HG02840 (cell line): ENCODE measurements around the gene SIGLEC5.

Source experiments
- ATAC-seq: cut with Tn5 transposase; IDR thresholded peaks from one replicate; pipeline ENCODE4 v1.9.1; 2021; ENCODE audit warnings: mild to moderate bottlenecking, moderate library complexity, moderate number of reproducible peaks; ENCODE audit not compliant: unreplicated experiment, low FRiP score

SIGLEC5 gene

GRCh38 chr19:51592521-51592920 lies 37.7 kb downstream of the SIGLEC5 start:
- ATAC-seq: no peak

GRCh38 chr19:51590441-51590840 lies 39.8 kb downstream of the SIGLEC5 start:
- ATAC-seq: no peak

GRCh38 chr19:51589511-51589910 lies 40.7 kb downstream of the SIGLEC5 start:
- ATAC-seq: no peak

- no peak for ATAC-seq
These were observed 42.7 kb downstream of the SIGLEC5 start for GRCh38 chr19:51587264-51588191.

GRCh38 chr19:51586799-51587198 lies 43.4 kb downstream of the SIGLEC5 start:
- ATAC-seq: no peak

- no peak for ATAC-seq
These were observed 44.0 kb downstream of the SIGLEC5 start for GRCh38 chr19:51586103-51586728.

- ATAC-seq: no peak
These were observed 53.4 kb downstream of the SIGLEC5 start for GRCh38 chr19:51576850-51577249.

GRCh38 chr19:51573331-51573730 lies 56.9 kb downstream of the SIGLEC5 start:
- ATAC-seq: no peak

- no peak for ATAC-seq
These were observed 57.3 kb downstream of the SIGLEC5 start for GRCh38 chr19:51572908-51573307.

GRCh38 chr19:51572410-51572809 lies 57.8 kb downstream of the SIGLEC5 start:
- no peak for ATAC-seq

GRCh38 chr19:51571599-51571998 lies 58.6 kb downstream of the SIGLEC5 start:
- ATAC-seq: no peak

GRCh38 chr19:51570962-51571575 lies 59.1 kb downstream of the SIGLEC5 start, which contains the start of gene ZNF175:
TSS of gene ZNF175 (plus strand) at chr19:51571283. CDS start at chr19:51573330, 2,047 bp downstream.
- peak; percentile 89 for ATAC-seq

- no peak for ATAC-seq
These were observed 61.7 kb downstream of the SIGLEC5 start for GRCh38 chr19:51568456-51568855.

GRCh38 chr19:51567583-51567982 lies 62.6 kb downstream of the SIGLEC5 start:
- no peak for ATAC-seq

- no peak for ATAC-seq
These were observed 63.6 kb downstream of the SIGLEC5 start for GRCh38 chr19:51566489-51567100.

GRCh38 chr19:51565583-51565982 lies 64.6 kb downstream of the SIGLEC5 start:
- ATAC-seq: no peak

- ATAC-seq: no peak
These were observed 65.4 kb downstream of the SIGLEC5 start for GRCh38 chr19:51564791-51565190.
